ENCODE measurements around the gene TMEM218. TPM values are rescaled to one million over a fixed set of nuclear protein-coding genes. Genes with fewer than 3 reads are reported as not detected.

The TMEM218 gene
- total RNA-seq, 1 donor from 2014 or later, result 15.8 TPM

GRCh38 chr11:125084761-125085231, 26.6 kb downstream of the TMEM218 start:
- no peaks in the 10 kb centered on the region for H3K36me3 Mint-ChIP-seq (ENCODE audit: unreplicated experiment)
- no peak overlapping the region for H3K4me3 Mint-ChIP-seq (ENCODE audit: unreplicated experiment)
- peaks cover 9% of the 10 kb centered on the region for H3K27me3 Mint-ChIP-seq (ENCODE audit: unreplicated experiment)
- no peak for TF ChIP-seq CTCF (IDR thresholded peaks at IDR 0.05; ENCODE audit: partially characterized antibody, unreplicated experiment)
- H3K27ac Mint-ChIP-seq (ENCODE audit: unreplicated experiment), result no peak overlapping the region
- no peak for DNase-seq
- H3K9me3 Mint-ChIP-seq (ENCODE audit: unreplicated experiment), result peaks cover 10% of the 10 kb centered on the region
- H3K4me1 Mint-ChIP-seq (ENCODE audit: low read depth, unreplicated experiment), result no peaks in the 10 kb centered on the region

GRCh38 chr11:125084057-125084416, 27.4 kb downstream of the TMEM218 start:
- no peaks in the 10 kb centered on the region for H3K4me1 Mint-ChIP-seq (ENCODE audit: low read depth, unreplicated experiment)
- no peaks in the 10 kb centered on the region for H3K36me3 Mint-ChIP-seq (ENCODE audit: unreplicated experiment)
- no peak for TF ChIP-seq CTCF (IDR thresholded peaks at IDR 0.05; ENCODE audit: partially characterized antibody, unreplicated experiment)
- DNase-seq, result no peak
- peaks cover 10% of the 10 kb centered on the region for H3K9me3 Mint-ChIP-seq (ENCODE audit: unreplicated experiment)
- H3K27ac Mint-ChIP-seq (ENCODE audit: unreplicated experiment), result peak overlapping the region; percentile 43
- H3K27me3 Mint-ChIP-seq (ENCODE audit: unreplicated experiment), result peaks cover 9% of the 10 kb centered on the region
- H3K4me3 Mint-ChIP-seq (ENCODE audit: unreplicated experiment), result no peak overlapping the region

GRCh38 chr11:125083312-125084056, 27.9 kb downstream of the TMEM218 start:
- H3K27ac Mint-ChIP-seq (ENCODE audit: unreplicated experiment), result peak overlapping the region; percentile 43

GRCh38 chr11:125082611-125083311, 28.7 kb downstream of the TMEM218 start:
- Mint-ChIP-seq H3K4me3 (ENCODE audit: unreplicated experiment) (no peak overlapping the region), H3K27ac (ENCODE audit: unreplicated experiment) (no peak overlapping the region)
- DNase-seq, result no peak

More at GRCh38 chr11:125083312-125084056, 27.9 kb downstream of the TMEM218 start:
- no peaks in the 10 kb centered on the region for H3K4me1 Mint-ChIP-seq (ENCODE audit: low read depth, unreplicated experiment)
- peaks cover 10% of the 10 kb centered on the region for H3K9me3 Mint-ChIP-seq (ENCODE audit: unreplicated experiment)
- H3K36me3 Mint-ChIP-seq (ENCODE audit: unreplicated experiment), result no peaks in the 10 kb centered on the region
- H3K4me3 Mint-ChIP-seq (ENCODE audit: unreplicated experiment), result no peak overlapping the region
- TF ChIP-seq CTCF (IDR thresholded peaks at IDR 0.05; ENCODE audit: partially characterized antibody, unreplicated experiment), result no peak
- DNase-seq, result no peak
- peaks cover 9% of the 10 kb centered on the region for H3K27me3 Mint-ChIP-seq (ENCODE audit: unreplicated experiment)

More at GRCh38 chr11:125082611-125083311, 28.7 kb downstream of the TMEM218 start:
- H3K36me3 Mint-ChIP-seq (ENCODE audit: unreplicated experiment), result no peaks in the 10 kb centered on the region
- no peaks in the 10 kb centered on the region for H3K4me1 Mint-ChIP-seq (ENCODE audit: low read depth, unreplicated experiment)
- H3K9me3 Mint-ChIP-seq (ENCODE audit: unreplicated experiment), result peaks cover 10% of the 10 kb centered on the region
- peaks cover 14% of the 10 kb centered on the region for H3K27me3 Mint-ChIP-seq (ENCODE audit: unreplicated experiment)
- no peak for TF ChIP-seq CTCF (IDR thresholded peaks at IDR 0.05; ENCODE audit: partially characterized antibody, unreplicated experiment)
